Stomach (tissue), 9 donors: ENCODE measurements around the gene PCDHGA2. TPM values are rescaled to one million over a fixed set of nuclear protein-coding genes. Genes with fewer than 3 reads are reported as not detected.

Source experiments
- DNase-seq, 2 donors: peaks; one replicate each; pipeline versions ENCODE4 v3.0.0 to v3.0.0-alpha.2; 2013 to 2019
- H3K27ac ChIP-seq, 5 donors: fragments of 200-600 bp in 4 of 5; sonication (generic) in 4 of 5; one replicate each; pipeline ENCODE4 v1.5.1; 2013 to 2019; ENCODE audit warnings: mild to moderate bottlenecking in 1 of 5, moderate library complexity in 1 of 5
- H3K27me3 ChIP-seq, 3 donors: fragments of 200-600 bp; sonication (generic); one replicate each; pipeline ENCODE4 v1.5.1; 2017 to 2019; ENCODE audit warnings: mixed run types in 1 of 3
- H3K36me3 ChIP-seq, 4 donors: fragments of 200-600 bp; sonication (generic); 1 replicate in 3 of 4; 2 replicates in 1 of 4; pipeline ENCODE4 v1.5.1; 2016 to 2019
- H3K4me1 ChIP-seq, 4 donors: fragments of 200-600 bp; sonication (generic); one replicate each; pipeline ENCODE4 v1.5.1; 2016 to 2019
- H3K4me3 ChIP-seq, 4 donors: fragments of 200-600 bp; sonication (generic) in 3 of 4; one replicate each; pipeline ENCODE4 v1.5.1; 2016 to 2019; ENCODE audit warnings: mild to moderate bottlenecking in 1 of 4
- H3K9me3 ChIP-seq, 4 donors: fragments of 200-600 bp; sonication (generic); one replicate each; pipeline ENCODE4 v1.5.1; 2016 to 2019
- EP300 ChIP-seq: sonication (generic); formaldehyde crosslinking; IDR thresholded peaks from one replicate; pipeline ENCODE4 v1.6.1; 2017; ENCODE audit warnings: antibody characterized with exemption
- POLR2A ChIP-seq, 4 donors: fragments of 450-650 bp; IDR thresholded peaks; one replicate each; pipeline ENCODE4 v1.6.1; 2016; ENCODE audit warnings: antibody characterized with exemption in 4 of 4, control low read depth in 2 of 4, mild to moderate bottlenecking in 1 of 4, moderate library complexity in 1 of 4
- POLR2AphosphoS5 ChIP-seq, 3 donors: sonication (generic); formaldehyde crosslinking; IDR thresholded peaks; one replicate each; pipeline ENCODE4 v1.6.1; 2016; ENCODE audit warnings: antibody characterized with exemption in 3 of 3
- WGBS, 5 donors: extraction: QIAGEN DNeasy Blood & Tissue Kit in 3 of 5; methylation state at CpG; one replicate each; pipeline versions ENCODE4 v1.1.5 to v1.1.7; 2013 to 2018; 5-methylcytosine and 5-hydroxymethylcytosine counted together
- intact Hi-C: fragments of 100-400 bp; cut with DNase I; formaldehyde crosslinking; loops from one replicate; pipeline ENCODE4 v1.15.1; 2023; ENCODE audit warnings: low total_unique reads
- polyA plus RNA-seq, 3 donors: library from polyadenylated mRNA; stranded (reverse); fragments of 200-250 nt; gene quantifications; one replicate each; pipeline ENCODE4 v1.2.3, GENCODE V29; 2013
- total RNA-seq, 5 donors: library from RNA; depleted of rRNA; stranded (reverse); fragments of >200 nt; gene quantifications; one replicate each; pipeline versions ENCODE4 v1.1.0 to v1.2.3, GENCODE V29; 2014 to 2016
- TF ChIP-seq, protein P1 (sequence below), 7 experiments: fragments of 450-650 bp in 4 of 7; fragments of 200-600 bp in 3 of 7; sonication (generic) in 3 of 7; IDR thresholded peaks; one replicate each; pipeline ENCODE4 v1.5.1; 2016 to 2019; ENCODE audit warnings: antibody characterized with exemption in 7 of 7, control low read depth in 2 of 7, mild to moderate bottlenecking in 1 of 7
- donor health status: healthy with polysubstance abuse.
- donor health status: Bipolar disorder and iron deficiency.
- donor health status: healthy.

The PCDHGA2 gene
- total and polyA plus RNA-seq, 8 donors: 0.06 to 3.5 (median 1.3) TPM

DNA sequence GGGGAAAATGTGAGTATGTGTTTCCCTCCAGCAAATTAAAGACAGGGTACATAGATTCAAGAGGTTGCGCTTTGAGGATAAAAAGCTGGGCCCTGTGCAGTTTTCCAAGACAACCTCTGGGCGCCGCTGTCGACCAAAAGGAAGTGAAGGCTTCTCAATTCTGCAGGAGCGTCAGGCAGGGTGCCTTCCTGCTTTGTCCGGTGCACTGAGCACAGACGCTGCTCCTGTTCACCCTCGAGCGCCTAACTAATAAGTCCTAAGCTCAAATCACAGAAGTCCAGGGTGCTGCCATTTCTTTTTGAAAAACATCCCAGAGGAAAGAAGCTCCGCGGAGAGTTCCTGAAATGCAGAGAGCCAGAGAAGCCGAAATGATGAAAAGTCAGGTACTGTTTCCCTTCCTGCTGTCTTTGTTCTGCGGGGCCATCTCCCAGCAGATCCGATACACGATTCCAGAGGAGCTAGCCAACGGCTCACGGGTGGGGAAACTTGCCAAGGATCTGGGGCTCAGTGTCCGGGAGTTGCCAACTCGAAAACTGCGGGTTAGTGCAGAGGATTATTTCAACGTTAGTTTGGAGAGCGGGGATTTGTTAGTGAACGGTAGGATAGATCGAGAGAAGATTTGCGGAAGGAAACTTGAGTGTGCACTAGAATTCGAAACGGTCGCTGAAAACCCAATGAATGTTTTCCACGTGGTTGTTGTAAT lies 11.5 kb downstream of the PCDHGA2 start, which contains the start of gene PCDHGB1:
Gene PCDHGB1, plus strand, starts transcription at position 183 of the 703 bp plus-strand sequence. Its CDS starts 162 bp downstream, at position 345.
- no peaks in the 10 kb centered on the region for H3K4me1 ChIP-seq
- DNase-seq: peak in 1 of 2 donors; percentile 40
- peaks cover 0 to 67% (median 4%) of the 10 kb centered on the region in 3 donors for H3K27me3 ChIP-seq
- WGBS, 5 donors: 21 to 28% (median 26%) methylated on average over 29 of the region's 29 CpGs
- TF ChIP-seq, protein P1, sequence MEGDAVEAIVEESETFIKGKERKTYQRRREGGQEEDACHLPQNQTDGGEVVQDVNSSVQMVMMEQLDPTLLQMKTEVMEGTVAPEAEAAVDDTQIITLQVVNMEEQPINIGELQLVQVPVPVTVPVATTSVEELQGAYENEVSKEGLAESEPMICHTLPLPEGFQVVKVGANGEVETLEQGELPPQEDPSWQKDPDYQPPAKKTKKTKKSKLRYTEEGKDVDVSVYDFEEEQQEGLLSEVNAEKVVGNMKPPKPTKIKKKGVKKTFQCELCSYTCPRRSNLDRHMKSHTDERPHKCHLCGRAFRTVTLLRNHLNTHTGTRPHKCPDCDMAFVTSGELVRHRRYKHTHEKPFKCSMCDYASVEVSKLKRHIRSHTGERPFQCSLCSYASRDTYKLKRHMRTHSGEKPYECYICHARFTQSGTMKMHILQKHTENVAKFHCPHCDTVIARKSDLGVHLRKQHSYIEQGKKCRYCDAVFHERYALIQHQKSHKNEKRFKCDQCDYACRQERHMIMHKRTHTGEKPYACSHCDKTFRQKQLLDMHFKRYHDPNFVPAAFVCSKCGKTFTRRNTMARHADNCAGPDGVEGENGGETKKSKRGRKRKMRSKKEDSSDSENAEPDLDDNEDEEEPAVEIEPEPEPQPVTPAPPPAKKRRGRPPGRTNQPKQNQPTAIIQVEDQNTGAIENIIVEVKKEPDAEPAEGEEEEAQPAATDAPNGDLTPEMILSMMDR (IDR thresholded peaks at IDR 0.05): no peak
- TF ChIP-seq POLR2A (IDR thresholded peaks at IDR 0.05) (no peak), POLR2AphosphoS5 (IDR thresholded peaks at IDR 0.05) (no peak), EP300 (no peak)
- no peak within 1 kb of the TSS for H3K4me3 ChIP-seq
- peaks cover 0 to 8% (median 0%) of the 10 kb centered on the region in 4 donors for H3K36me3 ChIP-seq
- no peak within 1 kb of the TSS for H3K27ac ChIP-seq
- intact Hi-C loops: no loop called here
- H3K9me3 ChIP-seq: peaks cover 23 to 95% (median 86%) of the 10 kb centered on the region in 4 donors

DNA sequence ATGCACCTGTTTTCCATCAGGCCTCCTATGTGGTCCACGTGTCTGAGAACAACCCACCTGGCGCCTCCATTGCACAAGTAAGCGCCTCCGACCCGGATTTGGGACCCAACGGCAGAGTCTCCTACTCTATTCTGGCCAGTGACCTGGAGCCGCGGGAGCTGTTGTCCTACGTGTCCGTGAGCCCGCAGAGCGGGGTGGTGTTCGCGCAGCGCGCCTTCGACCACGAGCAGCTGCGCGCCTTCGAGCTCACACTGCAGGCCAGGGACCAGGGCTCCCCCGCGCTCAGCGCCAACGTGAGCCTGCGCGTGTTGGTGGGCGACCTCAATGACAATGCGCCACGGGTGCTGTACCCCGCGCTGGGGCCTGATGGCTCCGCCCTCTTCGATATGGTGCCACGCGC lies 13.0 kb downstream of the PCDHGA2 start:
- Histone ChIP-seq H3K9me3 (peaks cover 31 to 97% (median 86%) of the 10 kb centered on the region in 4 donors), H3K4me1 (no peaks in the 10 kb centered on the region), H3K36me3 (peaks cover 0 to 8% (median 0%) of the 10 kb centered on the region in 4 donors), H3K27me3 (peaks cover 0 to 71% (median 5%) of the 10 kb centered on the region in 3 donors), H3K27ac (no peak overlapping the region), H3K4me3 (no peak overlapping the region)
- no peak for DNase-seq
- TF ChIP-seq, protein P1 (IDR thresholded peaks at IDR 0.05): no peak
- TF ChIP-seq EP300 (no peak), POLR2AphosphoS5 (IDR thresholded peaks at IDR 0.05) (no peak)
- intact Hi-C loops: no loop called here
- 30 to 56% (median 38%) methylated on average over 6 to 34 of the region's 36 CpGs for WGBS, 5 donors

DNA sequence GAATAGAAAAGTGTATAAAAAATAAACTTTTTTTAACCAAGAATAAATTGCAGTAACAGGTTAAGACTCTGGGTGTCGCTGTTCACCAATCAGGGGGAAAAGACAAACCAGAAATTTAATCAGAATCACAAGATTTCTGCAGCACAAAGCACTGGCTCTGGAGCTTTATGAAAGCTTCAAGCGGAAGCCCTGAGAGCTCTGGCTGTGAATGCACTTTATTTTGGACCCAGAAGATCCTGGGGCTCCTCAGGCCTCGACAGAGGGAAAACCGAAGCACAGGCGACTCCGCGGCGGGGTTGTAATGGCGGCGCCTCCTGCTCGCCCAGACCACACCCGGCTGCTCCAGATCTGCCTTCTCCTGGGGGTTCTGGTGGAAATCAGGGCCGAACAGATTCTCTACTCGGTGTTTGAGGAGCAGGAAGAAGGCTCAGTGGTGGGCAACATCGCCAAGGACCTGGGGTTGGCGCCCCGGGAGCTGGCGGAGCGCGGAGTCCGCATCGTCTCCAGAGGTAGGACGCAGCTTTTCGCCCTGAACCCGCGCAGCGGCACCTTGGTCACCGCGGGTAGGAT lies 16.4 kb downstream of the PCDHGA2 start, which contains the start of gene PCDHGA4:
Gene PCDHGA4, plus strand, starts transcription at position 122 of the 570 bp plus-strand sequence. Its CDS starts 87 bp downstream, at position 209.
- TF ChIP-seq POLR2AphosphoS5 (IDR thresholded peaks at IDR 0.05): no peak
- TF ChIP-seq, protein P1 (IDR thresholded peaks at IDR 0.05): peak in 2 of 7 experiments; percentile 10 to 23
- intact Hi-C loops: no loop called here
- H3K36me3 ChIP-seq: peaks cover 0 to 6% (median 0%) of the 10 kb centered on the region in 4 donors
- WGBS, 5 donors: 14 to 24% (median 17%) methylated on average over 21 to 29 of the region's 29 CpGs
- DNase-seq: no peak
- no peak within 1 kb of the TSS for H3K27ac ChIP-seq
- H3K9me3 ChIP-seq: peaks cover 33 to 97% (median 87%) of the 10 kb centered on the region in 4 donors
- H3K4me1 ChIP-seq: no peaks in the 10 kb centered on the region
- H3K27me3 ChIP-seq: peaks cover 0 to 63% (median 9%) of the 10 kb centered on the region in 3 donors
- H3K4me3 ChIP-seq: peak within 1 kb of the TSS; percentile 23 to 28 (median 24)

DNA sequence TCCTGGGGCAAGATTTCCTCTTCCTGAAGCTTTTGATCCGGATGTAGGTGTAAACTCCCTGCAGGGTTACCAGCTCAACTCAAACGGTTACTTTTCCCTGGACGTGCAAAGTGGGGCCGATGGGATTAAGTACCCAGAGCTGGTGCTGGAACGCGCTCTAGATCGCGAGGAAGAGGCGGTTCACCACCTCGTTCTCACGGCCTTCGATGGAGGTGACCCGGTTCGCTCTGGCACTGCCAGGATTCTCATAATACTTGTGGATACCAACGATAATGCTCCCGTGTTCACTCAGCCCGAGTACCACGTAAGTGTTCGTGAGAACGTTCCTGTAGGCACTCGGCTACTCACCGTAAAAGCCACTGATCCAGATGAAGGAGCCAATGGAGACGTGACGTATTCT lies 17.1 kb downstream of the PCDHGA2 start:
- H3K27me3 ChIP-seq: peaks cover 0 to 63% (median 12%) of the 10 kb centered on the region in 3 donors
- no peaks in the 10 kb centered on the region for H3K4me1 ChIP-seq
- peak overlapping the region in 1 of 4 donors; percentile 23 for H3K4me3 ChIP-seq
- peaks cover 0 to 6% (median 0%) of the 10 kb centered on the region in 4 donors for H3K36me3 ChIP-seq
- intact Hi-C loops: no loop called here
- WGBS, 5 donors: 50 to 67% (median 53%) methylated on average over 18 to 24 of the region's 24 CpGs
- peaks cover 35 to 97% (median 87%) of the 10 kb centered on the region in 4 donors for H3K9me3 ChIP-seq
- TF ChIP-seq POLR2A (IDR thresholded peaks at IDR 0.05) (no peak), POLR2AphosphoS5 (IDR thresholded peaks at IDR 0.05) (no peak), EP300 (no peak)
- TF ChIP-seq, protein P1 (IDR thresholded peaks at IDR 0.05): no peak
- no peak overlapping the region for H3K27ac ChIP-seq
- no peak for DNase-seq
